Measurements from ENCODE around the gene FGF10.

GRCh38 chr5:44365345-44365744 is 23.9 kb downstream of the FGF10 start:
- TF ChIP-seq, protein P1, sequence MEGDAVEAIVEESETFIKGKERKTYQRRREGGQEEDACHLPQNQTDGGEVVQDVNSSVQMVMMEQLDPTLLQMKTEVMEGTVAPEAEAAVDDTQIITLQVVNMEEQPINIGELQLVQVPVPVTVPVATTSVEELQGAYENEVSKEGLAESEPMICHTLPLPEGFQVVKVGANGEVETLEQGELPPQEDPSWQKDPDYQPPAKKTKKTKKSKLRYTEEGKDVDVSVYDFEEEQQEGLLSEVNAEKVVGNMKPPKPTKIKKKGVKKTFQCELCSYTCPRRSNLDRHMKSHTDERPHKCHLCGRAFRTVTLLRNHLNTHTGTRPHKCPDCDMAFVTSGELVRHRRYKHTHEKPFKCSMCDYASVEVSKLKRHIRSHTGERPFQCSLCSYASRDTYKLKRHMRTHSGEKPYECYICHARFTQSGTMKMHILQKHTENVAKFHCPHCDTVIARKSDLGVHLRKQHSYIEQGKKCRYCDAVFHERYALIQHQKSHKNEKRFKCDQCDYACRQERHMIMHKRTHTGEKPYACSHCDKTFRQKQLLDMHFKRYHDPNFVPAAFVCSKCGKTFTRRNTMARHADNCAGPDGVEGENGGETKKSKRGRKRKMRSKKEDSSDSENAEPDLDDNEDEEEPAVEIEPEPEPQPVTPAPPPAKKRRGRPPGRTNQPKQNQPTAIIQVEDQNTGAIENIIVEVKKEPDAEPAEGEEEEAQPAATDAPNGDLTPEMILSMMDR (IDR thresholded peaks at IDR 0.05) = no peak
- no peak for TF ChIP-seq POLR2A (IDR thresholded peaks at IDR 0.05)

Data from uterus (tissue), 2 donors.